Measurements from ENCODE around the gene QPRT.

- TF ChIP-seq CTCF (IDR thresholded peaks at IDR 0.05; ENCODE audit: low read depth, low read length, poor library complexity, severe bottlenecking) (no peak), EZH2phosphoT487 (IDR thresholded peaks at IDR 0.05; ENCODE audit: borderline replicate concordance, low read length) (no peak)
Observed at GRCh38 chr16:29745121-29745852, 66.3 kb downstream of the QPRT start.

Measured in DOHH2 (cell line).